ENCODE measurements around the gene UBE2F. TPM values are rescaled to one million over a fixed set of nuclear protein-coding genes. Genes with fewer than 3 reads are reported as not detected.

Gene UBE2F
- total RNA-seq, 1 experiment from 2014 or later = 62.1 TPM

DNA sequence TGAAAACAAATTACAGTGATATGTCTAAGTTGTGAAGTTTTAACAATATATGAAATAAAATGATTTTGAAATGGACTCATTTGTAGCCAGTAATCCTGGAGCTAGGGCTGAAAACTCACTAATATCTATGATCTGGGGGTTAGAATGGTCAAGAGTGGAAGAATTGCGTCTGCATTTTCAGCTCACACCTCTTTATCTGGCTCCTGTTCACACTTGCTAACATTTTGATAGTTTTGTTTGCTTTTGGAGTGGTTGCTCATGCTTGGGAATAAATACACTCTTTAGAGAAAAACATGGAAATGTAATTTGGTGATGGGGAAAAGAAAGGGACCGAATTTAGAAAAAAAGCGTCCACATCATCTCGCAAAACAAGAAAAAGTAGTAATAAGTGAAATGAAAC lies 30.7 kb downstream of the UBE2F start:
- Histone ChIP-seq H3K27me3 (ENCODE audit: insufficient read depth, low read length) (no peaks in the 10 kb centered on the region), H3K4me1 (ENCODE audit: insufficient read depth, low read length) (no peaks in the 10 kb centered on the region), H4K8ac (replicated peaks; ENCODE audit: insufficient read length, low read depth, low read length) (no peak overlapping the region), H4K20me1 (ENCODE audit: control insufficient read depth, insufficient read depth, insufficient read length) (no peaks in the 10 kb centered on the region), H3K4me2 (ENCODE audit: insufficient read depth, insufficient read length, low read length) (no peak overlapping the region), H2AFZ (ENCODE audit: low read length) (no peak overlapping the region), H2BK20ac (ENCODE audit: low read depth, low read length, poor library complexity, severe bottlenecking) (no peak overlapping the region), H2BK120ac (ENCODE audit: low read depth, low read length, poor library complexity, severe bottlenecking) (no peak overlapping the region), H3K79me1 (ENCODE audit: insufficient read depth, low read depth, low read length, poor library complexity, severe bottlenecking) (peaks cover 4% of the 10 kb centered on the region), H3K18ac (ENCODE audit: insufficient read length, low read depth, low read length) (no peak overlapping the region), H2BK12ac (ENCODE audit: insufficient read length, low read depth, low read length) (no peak overlapping the region), H3K9ac (ENCODE audit: extremely low read depth, insufficient read length, low read length) (no peak overlapping the region), H4K5ac (ENCODE audit: insufficient read length, low read depth, low read length) (no peak overlapping the region), H2BK15ac (ENCODE audit: low read depth, low read length) (no peak overlapping the region), H3K23ac (ENCODE audit: insufficient read length, low read depth, low read length) (no peak overlapping the region), H4K91ac (ENCODE audit: insufficient read length, low read depth, low read length) (no peak overlapping the region), H3K14ac (ENCODE audit: insufficient read depth, low read length) (no peak overlapping the region), H3K9me3 (ENCODE audit: control insufficient read depth, low read depth, low read length) (no peaks in the 10 kb centered on the region), H3T11ph (ENCODE audit: low read length) (no peak overlapping the region), H3K79me2 (ENCODE audit: insufficient read depth, low read length) (no peaks in the 10 kb centered on the region; the same call in 1 of the 2 replicates), H3K56ac (ENCODE audit: insufficient read length, low read depth, low read length) (no peak overlapping the region), H2AK5ac (ENCODE audit: insufficient read length, low read length) (no peak overlapping the region), H3K4ac (ENCODE audit: low read depth, low read length) (no peak overlapping the region), H3K27ac (ENCODE audit: insufficient read length, low read depth, low read length) (no peak overlapping the region), H3K23me2 (ENCODE audit: insufficient read length, low read depth, low read length, poor library complexity, severe bottlenecking) (no peaks in the 10 kb centered on the region), H2BK5ac (ENCODE audit: insufficient read length, low read length) (no peak overlapping the region)
- no CpG with 5 or more reads among the region's 4 CpGs for WGBS (ENCODE audit: extremely low coverage, insufficient read length, low lambda C conversion rate)
- Mint-ChIP-seq H3K27ac (no peak overlapping the region), H3K36me3 (ENCODE audit: insufficient read depth in 1 of 3, low read depth in 3 of 3) (peaks cover 13 to 26% (median 14%) of the 10 kb centered on the region in 3 experiments), H3K4me3 (no peak overlapping the region), H3K27me3 (ENCODE audit: low read depth) (no peaks in the 10 kb centered on the region), H3K9me3 (peaks cover 3% of the 10 kb centered on the region in 2 experiments; a peak in 3 of 5 replicates), H3K4me1 (no peaks in the 10 kb centered on the region)
- no peak for DNase-seq
- no peak for TF ChIP-seq CTCF (conservative IDR thresholded peaks at IDR 0.05)

All from H9 (cell line).